Measurements from ENCODE around the gene SKAP1.

Gene SKAP1

DNA sequence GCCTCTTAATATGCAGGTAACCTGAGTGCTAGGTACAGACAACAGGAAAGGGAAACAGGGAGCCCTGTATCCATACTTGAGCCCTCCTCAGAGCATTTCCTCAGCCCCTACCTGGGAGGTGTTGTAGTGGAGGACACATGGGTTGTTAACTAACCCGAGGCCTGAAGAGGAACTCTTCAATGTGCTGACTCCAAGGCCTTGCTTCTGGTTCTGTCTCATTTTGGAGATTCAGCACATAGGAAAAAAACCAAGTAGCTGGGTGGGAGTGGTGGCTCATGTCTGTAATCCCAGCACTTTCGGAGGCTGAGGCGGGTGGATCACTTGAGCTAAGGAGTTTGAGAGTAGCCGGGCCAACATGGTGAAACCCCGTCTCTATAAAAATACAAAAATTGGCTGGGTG, 297.6 kb downstream of the SKAP1 start:
- TF ChIP-seq, protein P1, sequence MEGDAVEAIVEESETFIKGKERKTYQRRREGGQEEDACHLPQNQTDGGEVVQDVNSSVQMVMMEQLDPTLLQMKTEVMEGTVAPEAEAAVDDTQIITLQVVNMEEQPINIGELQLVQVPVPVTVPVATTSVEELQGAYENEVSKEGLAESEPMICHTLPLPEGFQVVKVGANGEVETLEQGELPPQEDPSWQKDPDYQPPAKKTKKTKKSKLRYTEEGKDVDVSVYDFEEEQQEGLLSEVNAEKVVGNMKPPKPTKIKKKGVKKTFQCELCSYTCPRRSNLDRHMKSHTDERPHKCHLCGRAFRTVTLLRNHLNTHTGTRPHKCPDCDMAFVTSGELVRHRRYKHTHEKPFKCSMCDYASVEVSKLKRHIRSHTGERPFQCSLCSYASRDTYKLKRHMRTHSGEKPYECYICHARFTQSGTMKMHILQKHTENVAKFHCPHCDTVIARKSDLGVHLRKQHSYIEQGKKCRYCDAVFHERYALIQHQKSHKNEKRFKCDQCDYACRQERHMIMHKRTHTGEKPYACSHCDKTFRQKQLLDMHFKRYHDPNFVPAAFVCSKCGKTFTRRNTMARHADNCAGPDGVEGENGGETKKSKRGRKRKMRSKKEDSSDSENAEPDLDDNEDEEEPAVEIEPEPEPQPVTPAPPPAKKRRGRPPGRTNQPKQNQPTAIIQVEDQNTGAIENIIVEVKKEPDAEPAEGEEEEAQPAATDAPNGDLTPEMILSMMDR (IDR thresholded peaks at IDR 0.05; ENCODE audit: insufficient read depth, low read length), result no peak
- no peak for TF ChIP-seq SPI1 (IDR thresholded peaks at IDR 0.05; ENCODE audit: borderline replicate concordance, low read depth)
- TF ChIP-seq, protein P2, sequence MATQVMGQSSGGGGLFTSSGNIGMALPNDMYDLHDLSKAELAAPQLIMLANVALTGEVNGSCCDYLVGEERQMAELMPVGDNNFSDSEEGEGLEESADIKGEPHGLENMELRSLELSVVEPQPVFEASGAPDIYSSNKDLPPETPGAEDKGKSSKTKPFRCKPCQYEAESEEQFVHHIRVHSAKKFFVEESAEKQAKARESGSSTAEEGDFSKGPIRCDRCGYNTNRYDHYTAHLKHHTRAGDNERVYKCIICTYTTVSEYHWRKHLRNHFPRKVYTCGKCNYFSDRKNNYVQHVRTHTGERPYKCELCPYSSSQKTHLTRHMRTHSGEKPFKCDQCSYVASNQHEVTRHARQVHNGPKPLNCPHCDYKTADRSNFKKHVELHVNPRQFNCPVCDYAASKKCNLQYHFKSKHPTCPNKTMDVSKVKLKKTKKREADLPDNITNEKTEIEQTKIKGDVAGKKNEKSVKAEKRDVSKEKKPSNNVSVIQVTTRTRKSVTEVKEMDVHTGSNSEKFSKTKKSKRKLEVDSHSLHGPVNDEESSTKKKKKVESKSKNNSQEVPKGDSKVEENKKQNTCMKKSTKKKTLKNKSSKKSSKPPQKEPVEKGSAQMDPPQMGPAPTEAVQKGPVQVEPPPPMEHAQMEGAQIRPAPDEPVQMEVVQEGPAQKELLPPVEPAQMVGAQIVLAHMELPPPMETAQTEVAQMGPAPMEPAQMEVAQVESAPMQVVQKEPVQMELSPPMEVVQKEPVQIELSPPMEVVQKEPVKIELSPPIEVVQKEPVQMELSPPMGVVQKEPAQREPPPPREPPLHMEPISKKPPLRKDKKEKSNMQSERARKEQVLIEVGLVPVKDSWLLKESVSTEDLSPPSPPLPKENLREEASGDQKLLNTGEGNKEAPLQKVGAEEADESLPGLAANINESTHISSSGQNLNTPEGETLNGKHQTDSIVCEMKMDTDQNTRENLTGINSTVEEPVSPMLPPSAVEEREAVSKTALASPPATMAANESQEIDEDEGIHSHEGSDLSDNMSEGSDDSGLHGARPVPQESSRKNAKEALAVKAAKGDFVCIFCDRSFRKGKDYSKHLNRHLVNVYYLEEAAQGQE (IDR thresholded peaks at IDR 0.05; ENCODE audit: insufficient replicate concordance, low read depth), result no peak
- TF ChIP-seq GABPA (IDR thresholded peaks at IDR 0.05; ENCODE audit: low read depth), result no peak
- TF ChIP-seq POLR2AphosphoS5 (IDR thresholded peaks at IDR 0.05; ENCODE audit: low read depth), result no peak

DNA sequence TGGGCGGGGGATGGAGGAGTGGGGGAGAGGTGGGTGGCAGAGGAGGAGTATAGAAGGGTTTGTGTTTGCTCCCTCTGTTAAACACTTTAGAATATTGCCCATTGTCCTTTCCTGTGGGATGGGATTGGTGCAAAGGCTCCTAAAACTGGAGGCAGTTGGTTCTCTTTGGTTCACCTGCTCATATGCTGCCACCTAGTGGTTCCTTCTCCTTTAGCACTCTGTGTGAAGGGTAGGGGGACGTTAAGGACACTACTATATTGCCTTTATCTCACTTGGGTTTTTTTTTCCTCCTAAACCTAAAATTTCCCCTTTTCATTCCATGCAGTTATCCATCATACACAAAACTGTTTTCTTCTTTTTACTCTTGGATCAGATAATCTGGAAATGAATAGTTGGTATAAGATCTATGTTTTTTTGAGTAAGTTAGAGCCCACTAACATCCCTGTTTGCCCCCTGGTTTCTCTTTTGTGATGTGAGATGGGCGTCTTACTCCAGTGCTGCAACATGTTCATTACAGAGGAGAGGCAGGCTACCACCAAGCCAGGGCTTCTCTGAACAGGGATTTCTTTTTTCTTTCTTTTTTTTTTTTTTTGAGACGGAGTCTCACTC, 298.7 kb downstream of the SKAP1 start:
- Histone ChIP-seq H3K4me3 (replicated peaks; ENCODE audit: insufficient read depth, low read length) (no peak overlapping the region), H3K27me3 (ENCODE audit: insufficient read depth, poor library complexity, severe bottlenecking) (no peaks in the 10 kb centered on the region), H3K27ac (replicated peaks) (no peak overlapping the region)
- TF ChIP-seq, protein P1 (IDR thresholded peaks at IDR 0.05; ENCODE audit: insufficient read depth, low read length), result peak; percentile 84
- no peak for TF ChIP-seq SPI1 (IDR thresholded peaks at IDR 0.05; ENCODE audit: borderline replicate concordance, low read depth)
- DNase-seq (ENCODE audit: low read depth in 1 of 2, low spot score in 1 of 2), result peak in 1 of 2 experiments; percentile 69

More for the DNA sequence above, 297.6 kb downstream of the SKAP1 start:
- Histone ChIP-seq H3K27ac (replicated peaks) (no peak overlapping the region), H3K4me3 (replicated peaks; ENCODE audit: insufficient read depth, low read length) (no peak overlapping the region), H3K27me3 (ENCODE audit: insufficient read depth, poor library complexity, severe bottlenecking) (no peaks in the 10 kb centered on the region)
- no peak for DNase-seq (ENCODE audit: low read depth in 1 of 2, low spot score in 1 of 2)

DNA sequence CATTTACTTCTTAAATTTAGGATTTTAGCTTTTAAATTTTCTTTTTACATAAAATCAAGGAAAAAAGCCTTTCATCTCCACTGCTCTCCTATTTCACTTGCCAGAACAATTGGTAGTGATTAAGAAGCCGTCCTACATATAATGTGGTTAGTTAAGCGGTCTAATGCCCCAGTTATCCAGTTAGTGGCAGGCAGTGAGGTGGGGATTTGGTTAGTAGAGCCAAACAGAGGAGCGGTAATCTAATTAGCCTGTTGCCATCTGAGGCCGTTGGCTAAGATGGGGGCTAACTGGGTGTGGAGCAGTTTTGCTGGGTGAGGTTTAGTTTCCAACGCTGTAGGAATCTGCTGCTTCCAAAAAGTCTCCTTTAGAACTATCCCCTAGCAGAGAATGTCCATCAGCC, 300.0 kb downstream of the SKAP1 start:
- Histone ChIP-seq H3K27ac (replicated peaks) (no peak overlapping the region), H3K27me3 (ENCODE audit: insufficient read depth, poor library complexity, severe bottlenecking) (no peaks in the 10 kb centered on the region), H3K4me3 (replicated peaks; ENCODE audit: insufficient read depth, low read length) (no peak overlapping the region)
- no peak for DNase-seq (ENCODE audit: low read depth in 1 of 2, low spot score in 1 of 2)
- TF ChIP-seq, protein P1 (IDR thresholded peaks at IDR 0.05; ENCODE audit: insufficient read depth, low read length), result no peak
- TF ChIP-seq POLR2AphosphoS5 (IDR thresholded peaks at IDR 0.05; ENCODE audit: low read depth), result no peak
- no peak for TF ChIP-seq SPI1 (IDR thresholded peaks at IDR 0.05; ENCODE audit: borderline replicate concordance, low read depth)
- TF ChIP-seq, protein P2 (IDR thresholded peaks at IDR 0.05; ENCODE audit: insufficient replicate concordance, low read depth), result no peak
- TF ChIP-seq GABPA (IDR thresholded peaks at IDR 0.05; ENCODE audit: low read depth), result no peak

DNA sequence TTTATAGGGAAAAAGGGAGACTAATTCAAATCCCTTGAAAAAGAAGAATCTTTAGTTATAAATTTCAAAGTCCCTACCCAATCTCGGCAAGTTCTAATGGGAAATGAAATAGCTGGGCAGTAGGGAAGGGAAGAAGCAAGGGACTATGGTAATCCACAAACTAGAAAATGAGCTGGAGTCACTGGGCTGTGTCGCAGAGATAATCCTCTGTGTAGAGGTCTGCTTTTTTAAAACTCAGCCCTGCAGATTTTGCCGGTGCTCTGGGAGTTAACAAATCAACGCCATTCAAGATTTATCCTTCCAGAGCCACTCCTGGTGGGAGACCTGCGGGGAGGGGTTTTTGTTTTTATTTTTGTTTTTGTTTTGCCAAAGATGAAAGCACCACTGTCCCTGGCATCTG, 301.6 kb downstream of the SKAP1 start:
- no peak for DNase-seq (ENCODE audit: low read depth in 1 of 2, low spot score in 1 of 2)
- Histone ChIP-seq H3K27me3 (ENCODE audit: insufficient read depth, poor library complexity, severe bottlenecking) (no peaks in the 10 kb centered on the region), H3K4me3 (replicated peaks; ENCODE audit: insufficient read depth, low read length) (no peak overlapping the region), H3K27ac (replicated peaks) (no peak overlapping the region)
- TF ChIP-seq SPI1 (IDR thresholded peaks at IDR 0.05; ENCODE audit: borderline replicate concordance, low read depth), result no peak
- no peak for TF ChIP-seq POLR2AphosphoS5 (IDR thresholded peaks at IDR 0.05; ENCODE audit: low read depth)
- TF ChIP-seq, protein P2 (IDR thresholded peaks at IDR 0.05; ENCODE audit: insufficient replicate concordance, low read depth), result no peak
- no peak for TF ChIP-seq GABPA (IDR thresholded peaks at IDR 0.05; ENCODE audit: low read depth)

Data from HL-60 (cell line).